Testis (tissue), 3 donors: Measurements from ENCODE around the gene KYAT1. TPM values are rescaled to one million over a fixed set of nuclear protein-coding genes. Genes with fewer than 3 reads are reported as not detected.
"Not testable (repeated sequence)": the region's sequence is repeated elsewhere in the genome, so short reads cannot be mapped to it uniquely, and the experiment has no call there.

Experiments used
- DNase-seq: peaks from one replicate; pipeline ENCODE4 v3.0.0-alpha.2; 2019
- H3K27ac ChIP-seq, 2 donors: fragments of 200-600 bp; sonication (generic); one replicate each; pipeline ENCODE4 v1.5.1; 2019
- H3K27me3 ChIP-seq: fragments of 200-600 bp; sonication (generic); one replicate; pipeline ENCODE4 v1.5.1; 2019
- H3K36me3 ChIP-seq: fragments of 200-600 bp; sonication (generic); one replicate; pipeline ENCODE4 v1.5.1; 2017; ENCODE audit warnings: low read depth; ENCODE audit errors: missing control alignments
- H3K4me1 ChIP-seq: fragments of 200-600 bp; sonication (generic); one replicate; pipeline ENCODE4 v1.5.1; 2019
- H3K4me3 ChIP-seq, 2 donors: fragments of 200-600 bp; sonication (generic); one replicate each; pipeline ENCODE4 v1.5.1; 2017 to 2019
- H3K9me3 ChIP-seq: fragments of 200-600 bp; sonication (generic); one replicate; pipeline ENCODE4 v1.5.1; 2017
- POLR2A ChIP-seq: fragments of 450-650 bp; IDR thresholded peaks from one replicate; pipeline ENCODE4 v1.6.1; 2017; ENCODE audit warnings: antibody characterized with exemption, mild to moderate bottlenecking, moderate library complexity
- WGBS, 2 donors: methylation state at CpG; one replicate each; pipeline ENCODE4 v1.1.5; 2018; 5-methylcytosine and 5-hydroxymethylcytosine counted together
- intact Hi-C: fragments of 100-400 bp; cut with DNase I; formaldehyde crosslinking; loops from one replicate; pipeline ENCODE4 v1.15.1; 2023; ENCODE audit warnings: low total_unique reads
- polyA plus RNA-seq: library from polyadenylated mRNA; stranded (reverse); fragments of 350-450 nt; fragmentation: Illumina TruSeq; extraction: RNeasy Lipid Tissue Mini Kit (QIAGEN cat#74804); gene quantifications from one replicate; pipeline ENCODE4 v1.2.3, GENCODE V29; 2014; ENCODE audit warnings: low read depth, low replicate concordance; ENCODE audit not compliant: insufficient read depth
- total RNA-seq, 2 donors: library from RNA; depleted of rRNA; stranded (reverse); fragments of >200 nt; gene quantifications; one replicate each; pipeline ENCODE4 v1.2.3, GENCODE V29; 2016
- TF ChIP-seq, protein P1 (sequence below), 3 experiments: fragments of 450-650 bp in 2 of 3; fragments of 200-600 bp in 1 of 3; sonication (generic) in 1 of 3; IDR thresholded peaks; one replicate each; pipeline ENCODE4 v1.5.1; 2016 to 2019; ENCODE audit warnings: antibody characterized with exemption in 3 of 3, mild to moderate bottlenecking in 2 of 3, moderate library complexity in 1 of 3

KYAT1 gene
- total and polyA plus RNA-seq, 3 donors from 2014 or later = 11.6 to 18.0 (median 14.0) TPM

DNA sequence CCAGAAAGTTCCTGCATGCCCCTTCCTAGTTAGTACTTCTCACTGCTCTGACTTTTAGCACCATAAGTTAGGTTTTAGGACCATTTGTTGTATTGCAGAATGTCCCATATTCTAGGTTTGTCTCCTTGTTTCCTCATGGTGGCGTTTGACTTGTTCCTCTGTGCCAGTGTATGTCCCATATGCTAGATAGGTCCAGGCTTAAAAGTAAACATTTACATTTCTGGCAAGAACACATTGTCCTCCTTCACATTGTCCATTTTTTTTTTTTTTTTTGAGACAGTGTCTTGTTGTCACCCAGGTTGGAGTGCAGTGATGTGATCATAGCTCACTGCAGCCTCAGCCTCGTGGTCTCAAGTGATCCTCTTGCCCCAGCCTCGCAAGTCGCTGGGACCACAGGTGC, 79.3 kb downstream of the KYAT1 start:
- intact Hi-C loops = no loop called here
- Histone ChIP-seq H3K9me3 (no peaks in the 10 kb centered on the region), H3K36me3 (no peaks in the 10 kb centered on the region), H3K4me3 (no peak overlapping the region), H3K27ac (no peak overlapping the region), H3K4me1 (no peaks in the 10 kb centered on the region), H3K27me3 (no peaks in the 10 kb centered on the region)
- TF ChIP-seq, protein P1, sequence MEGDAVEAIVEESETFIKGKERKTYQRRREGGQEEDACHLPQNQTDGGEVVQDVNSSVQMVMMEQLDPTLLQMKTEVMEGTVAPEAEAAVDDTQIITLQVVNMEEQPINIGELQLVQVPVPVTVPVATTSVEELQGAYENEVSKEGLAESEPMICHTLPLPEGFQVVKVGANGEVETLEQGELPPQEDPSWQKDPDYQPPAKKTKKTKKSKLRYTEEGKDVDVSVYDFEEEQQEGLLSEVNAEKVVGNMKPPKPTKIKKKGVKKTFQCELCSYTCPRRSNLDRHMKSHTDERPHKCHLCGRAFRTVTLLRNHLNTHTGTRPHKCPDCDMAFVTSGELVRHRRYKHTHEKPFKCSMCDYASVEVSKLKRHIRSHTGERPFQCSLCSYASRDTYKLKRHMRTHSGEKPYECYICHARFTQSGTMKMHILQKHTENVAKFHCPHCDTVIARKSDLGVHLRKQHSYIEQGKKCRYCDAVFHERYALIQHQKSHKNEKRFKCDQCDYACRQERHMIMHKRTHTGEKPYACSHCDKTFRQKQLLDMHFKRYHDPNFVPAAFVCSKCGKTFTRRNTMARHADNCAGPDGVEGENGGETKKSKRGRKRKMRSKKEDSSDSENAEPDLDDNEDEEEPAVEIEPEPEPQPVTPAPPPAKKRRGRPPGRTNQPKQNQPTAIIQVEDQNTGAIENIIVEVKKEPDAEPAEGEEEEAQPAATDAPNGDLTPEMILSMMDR (IDR thresholded peaks at IDR 0.05) = no peak
- no peak for TF ChIP-seq POLR2A
- WGBS, 2 donors = 93 to 95% methylated on average over 4 of the region's 4 CpGs
- DNase-seq = no peak

- Histone ChIP-seq H3K4me1 (no peaks in the 10 kb centered on the region), H3K27me3 (no peaks in the 10 kb centered on the region), H3K27ac (no peak overlapping the region), H3K4me3 (no peak overlapping the region), H3K9me3 (no peaks in the 10 kb centered on the region), H3K36me3 (no peaks in the 10 kb centered on the region)
- DNase-seq = no peak
- TF ChIP-seq POLR2A = no peak
- TF ChIP-seq, protein P1 (IDR thresholded peaks at IDR 0.05) = no peak
- WGBS, 2 donors = 90 to 92% methylated on average over 7 of the region's 7 CpGs
- intact Hi-C loops = no loop called here
These were observed 81.7 kb downstream of the KYAT1 start for GRCh38 chr9:128800061-128800460.

GRCh38 chr9:128798896-128799295, 82.9 kb downstream of the KYAT1 start:
- H3K9me3 ChIP-seq = no peaks in the 10 kb centered on the region
- no peaks in the 10 kb centered on the region for H3K4me1 ChIP-seq
- 86 to 88% methylated on average over 7 to 8 of the region's 8 CpGs for WGBS, 2 donors
- H3K36me3 ChIP-seq = no peaks in the 10 kb centered on the region
- no peaks in the 10 kb centered on the region for H3K27me3 ChIP-seq
- intact Hi-C loops = no loop called here
- H3K27ac ChIP-seq = no peak overlapping the region
- no peak for TF ChIP-seq POLR2A
- TF ChIP-seq, protein P1 (IDR thresholded peaks at IDR 0.05) = no peak
- H3K4me3 ChIP-seq = no peak overlapping the region
- no peak for DNase-seq

DNA sequence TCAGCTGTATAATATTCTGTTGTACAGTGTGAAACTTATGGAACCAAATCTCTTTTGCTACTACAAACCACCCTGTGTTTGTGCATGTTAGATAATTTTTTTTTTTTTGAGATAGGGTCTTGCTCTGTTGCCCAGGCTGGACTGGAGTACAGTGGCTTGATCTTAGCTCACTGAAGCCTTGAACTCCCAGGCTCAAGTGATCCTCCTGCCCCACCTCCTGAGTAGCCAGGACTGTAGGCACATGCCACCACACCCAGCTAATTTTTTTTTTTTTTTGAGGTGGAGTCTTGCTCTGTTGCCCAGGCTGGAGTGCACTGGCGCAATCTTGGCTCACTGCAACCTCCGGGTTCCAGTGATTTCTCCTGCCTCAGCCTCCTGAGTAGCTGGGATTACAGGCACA, 86.8 kb downstream of the KYAT1 start:
- 48 to 50% methylated on average over 2 of the region's 2 CpGs for WGBS, 2 donors
- intact Hi-C loops, H3K9me3 ChIP-seq, H3K4me1 ChIP-seq, H3K27ac ChIP-seq, H3K36me3 ChIP-seq, H3K4me3 ChIP-seq, DNase-seq, H3K27me3 ChIP-seq: not testable (repeated sequence)

- intact Hi-C loops = no loop called here
- Histone ChIP-seq H3K4me3 (no peak overlapping the region), H3K27me3 (no peaks in the 10 kb centered on the region), H3K9me3 (no peaks in the 10 kb centered on the region), H3K36me3 (no peaks in the 10 kb centered on the region), H3K4me1 (peaks cover 3% of the 10 kb centered on the region), H3K27ac (no peak overlapping the region)
- no peak for DNase-seq
- 80 to 85% methylated on average over 8 of the region's 8 CpGs for WGBS, 2 donors
- no peak for TF ChIP-seq POLR2A
- TF ChIP-seq, protein P1 (IDR thresholded peaks at IDR 0.05) = no peak
These were observed 88.6 kb downstream of the KYAT1 start for GRCh38 chr9:128792978-128793686.
